Measurements from ENCODE around the gene ANKRD49.

Gene ANKRD49

GRCh38 chr11:94454301-94454700 lies 39.5 kb upstream of the ANKRD49 start:
- TF ChIP-seq ZFX (IDR thresholded peaks at IDR 0.05; ENCODE audit: borderline replicate concordance): no peak
- TF ChIP-seq CTCF (IDR thresholded peaks at IDR 0.05): no peak
- H3K27ac ChIP-seq: no peak overlapping the region

GRCh38 chr11:94455861-94456260 lies 37.9 kb upstream of the ANKRD49 start:
- no peak overlapping the region for H3K27ac ChIP-seq
- TF ChIP-seq CTCF (IDR thresholded peaks at IDR 0.05): no peak
- no peak for TF ChIP-seq ZFX (IDR thresholded peaks at IDR 0.05; ENCODE audit: borderline replicate concordance)

- no peak overlapping the region for H3K27ac ChIP-seq
- TF ChIP-seq ZFX (IDR thresholded peaks at IDR 0.05; ENCODE audit: borderline replicate concordance) (no peak), CTCF (IDR thresholded peaks at IDR 0.05) (no peak)
Observed at GRCh38 chr11:94457118-94458029, 36.4 kb upstream of the ANKRD49 start.

GRCh38 chr11:94459576-94459975 lies 34.2 kb upstream of the ANKRD49 start:
- no peak for TF ChIP-seq CTCF (IDR thresholded peaks at IDR 0.05)
- TF ChIP-seq ZFX (IDR thresholded peaks at IDR 0.05; ENCODE audit: borderline replicate concordance): no peak

GRCh38 chr11:94469416-94469815 lies 24.4 kb upstream of the ANKRD49 start:
- H3K27ac ChIP-seq: no peak overlapping the region
- no peak for TF ChIP-seq CTCF (IDR thresholded peaks at IDR 0.05)
- TF ChIP-seq ZFX (IDR thresholded peaks at IDR 0.05; ENCODE audit: borderline replicate concordance): no peak

More at GRCh38 chr11:94459576-94459975, 34.2 kb upstream of the ANKRD49 start:
- H3K27ac ChIP-seq: no peak overlapping the region

- TF ChIP-seq ZFX (IDR thresholded peaks at IDR 0.05; ENCODE audit: borderline replicate concordance): no peak
- no peak for TF ChIP-seq CTCF (IDR thresholded peaks at IDR 0.05)
- no peak overlapping the region for H3K27ac ChIP-seq
Observed at GRCh38 chr11:94472916-94473799, 20.6 kb upstream of the ANKRD49 start.

Data from 22Rv1 (cell line).